PC-9 (cell line): ENCODE measurements around the gene CROCC2.

ENCODE experiments used
- CTCF ChIP-seq: fragments of 200-600 bp; sonication (generic); conservative IDR thresholded peaks from 2 replicates; pipeline ENCODE4 v1.6.1; 2017; ENCODE audit warnings: mixed run types, antibody characterized with exemption, mild to moderate bottlenecking, moderate library complexity
- EZH2 ChIP-seq: fragments of 200-600 bp; sonication (generic); IDR thresholded peaks from 2 replicates; pipeline ENCODE4 v1.8.0; 2017; ENCODE audit warnings: antibody characterized with exemption, low read depth

- TF ChIP-seq CTCF (no peak), EZH2 (no peak)
These were observed 17.1 kb upstream of the CROCC2 start for GRCh38 chr2:240888890-240889573.
